ENCODE measurements around the gene RNF44.

DNA sequence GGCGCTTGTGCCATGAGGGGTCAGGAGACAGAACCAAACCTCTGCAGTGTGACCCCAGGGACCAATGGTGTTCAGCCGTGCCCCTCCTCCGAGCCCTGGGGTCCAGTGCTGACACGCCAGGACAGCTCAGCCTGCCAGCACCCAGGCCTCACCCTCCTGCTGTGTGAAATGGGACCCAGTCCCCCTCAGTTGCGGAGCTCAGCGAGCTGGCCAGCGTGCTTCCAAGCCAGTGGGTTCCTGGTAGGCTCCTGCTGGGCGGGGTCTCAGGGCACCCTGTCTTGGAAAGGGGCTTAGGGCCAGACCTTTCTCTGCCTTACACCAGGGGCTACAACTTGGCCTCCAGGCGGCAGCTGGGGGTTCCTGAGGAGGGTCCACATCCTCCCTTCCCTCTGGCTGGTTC, 4.4 kb downstream of the RNF44 start:
- TF ChIP-seq, protein P1, sequence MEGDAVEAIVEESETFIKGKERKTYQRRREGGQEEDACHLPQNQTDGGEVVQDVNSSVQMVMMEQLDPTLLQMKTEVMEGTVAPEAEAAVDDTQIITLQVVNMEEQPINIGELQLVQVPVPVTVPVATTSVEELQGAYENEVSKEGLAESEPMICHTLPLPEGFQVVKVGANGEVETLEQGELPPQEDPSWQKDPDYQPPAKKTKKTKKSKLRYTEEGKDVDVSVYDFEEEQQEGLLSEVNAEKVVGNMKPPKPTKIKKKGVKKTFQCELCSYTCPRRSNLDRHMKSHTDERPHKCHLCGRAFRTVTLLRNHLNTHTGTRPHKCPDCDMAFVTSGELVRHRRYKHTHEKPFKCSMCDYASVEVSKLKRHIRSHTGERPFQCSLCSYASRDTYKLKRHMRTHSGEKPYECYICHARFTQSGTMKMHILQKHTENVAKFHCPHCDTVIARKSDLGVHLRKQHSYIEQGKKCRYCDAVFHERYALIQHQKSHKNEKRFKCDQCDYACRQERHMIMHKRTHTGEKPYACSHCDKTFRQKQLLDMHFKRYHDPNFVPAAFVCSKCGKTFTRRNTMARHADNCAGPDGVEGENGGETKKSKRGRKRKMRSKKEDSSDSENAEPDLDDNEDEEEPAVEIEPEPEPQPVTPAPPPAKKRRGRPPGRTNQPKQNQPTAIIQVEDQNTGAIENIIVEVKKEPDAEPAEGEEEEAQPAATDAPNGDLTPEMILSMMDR (IDR thresholded peaks at IDR 0.05) = no peak
- TF ChIP-seq POLR2A (IDR thresholded peaks at IDR 0.05) = no peak
